Activated naive CD8-positive, alpha-beta T cell treated with anti-CD3 and anti-CD28 coated beads, Interleukin-2, amount 50 U/mL, for 24 hours (primary cell): Measurements from ENCODE around the gene MYO1B.

ENCODE experiments used
- ATAC-seq: fragments of 150-1000 bp; cut with Tn5 transposase; one replicate; pipeline ENCODE4 v1.10.0; 2021
- DNase-seq: peaks from one replicate; pipeline ENCODE4 v3.0.0; 2021
- H3K27ac Mint-ChIP-seq: one replicate; pipeline ENCODE4 v1.8.0; 2021; ENCODE audit warnings: mild to moderate bottlenecking, mixed read lengths
- H3K27me3 Mint-ChIP-seq: one replicate; pipeline ENCODE4 v1.8.0; 2021; ENCODE audit warnings: mixed read lengths
- H3K36me3 Mint-ChIP-seq: one replicate; pipeline ENCODE4 v1.8.0; 2021; ENCODE audit warnings: low read depth, mixed read lengths
- H3K4me1 Mint-ChIP-seq: one replicate; pipeline ENCODE4 v1.8.0; 2021; ENCODE audit warnings: mixed read lengths
- H3K4me3 Mint-ChIP-seq: one replicate; pipeline ENCODE4 v1.8.0; 2021; ENCODE audit warnings: mild to moderate bottlenecking, moderate library complexity, mixed read lengths
- H3K9me3 Mint-ChIP-seq: one replicate; pipeline ENCODE4 v1.8.0; 2021; ENCODE audit warnings: mixed read lengths

MYO1B gene

DNA sequence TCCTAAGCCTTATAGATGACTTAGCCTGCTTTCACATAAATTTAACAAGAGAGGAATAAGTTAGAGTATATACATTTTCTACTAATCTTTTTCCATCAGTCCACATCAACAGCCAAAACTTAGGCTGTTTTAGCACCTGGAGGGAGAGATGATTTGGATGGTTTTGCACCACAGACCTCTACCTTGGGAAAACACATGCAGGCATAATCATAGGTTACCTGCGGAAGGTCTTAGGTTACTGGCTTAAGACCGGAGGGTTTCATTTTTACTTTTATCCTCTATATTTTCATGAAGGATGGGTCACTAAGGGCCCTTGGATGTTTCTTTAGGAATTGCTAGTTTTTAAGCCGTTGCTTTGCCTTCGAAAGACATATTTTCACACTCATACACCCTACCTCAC is 66.0 kb downstream of the MYO1B start:
- H3K27me3 Mint-ChIP-seq: no peaks in the 10 kb centered on the region
- ATAC-seq: no peak
- H3K4me1 Mint-ChIP-seq: peaks cover 3% of the 10 kb centered on the region
- H3K36me3 Mint-ChIP-seq: no peaks in the 10 kb centered on the region
- no peak overlapping the region for H3K4me3 Mint-ChIP-seq
- DNase-seq: no peak
- H3K27ac Mint-ChIP-seq: no peak overlapping the region
- H3K9me3 Mint-ChIP-seq: no peaks in the 10 kb centered on the region

- no peak for DNase-seq
- no peak overlapping the region for H3K27ac Mint-ChIP-seq
Measured at GRCh38 chr2:191311627-191312026, 66.4 kb downstream of the MYO1B start.

GRCh38 chr2:191312163-191312562 is 67.0 kb downstream of the MYO1B start:
- H3K9me3 Mint-ChIP-seq: no peaks in the 10 kb centered on the region
- no peak overlapping the region for H3K27ac Mint-ChIP-seq
- ATAC-seq: no peak
- no peak overlapping the region for H3K4me3 Mint-ChIP-seq
- H3K27me3 Mint-ChIP-seq: no peaks in the 10 kb centered on the region
- DNase-seq: no peak
- no peaks in the 10 kb centered on the region for H3K36me3 Mint-ChIP-seq
- peaks cover 3% of the 10 kb centered on the region for H3K4me1 Mint-ChIP-seq

More at GRCh38 chr2:191311627-191312026, 66.4 kb downstream of the MYO1B start:
- no peak for ATAC-seq
- no peaks in the 10 kb centered on the region for H3K9me3 Mint-ChIP-seq
- H3K36me3 Mint-ChIP-seq: no peaks in the 10 kb centered on the region
- H3K4me1 Mint-ChIP-seq: peaks cover 3% of the 10 kb centered on the region
- no peak overlapping the region for H3K4me3 Mint-ChIP-seq
- no peaks in the 10 kb centered on the region for H3K27me3 Mint-ChIP-seq

DNA sequence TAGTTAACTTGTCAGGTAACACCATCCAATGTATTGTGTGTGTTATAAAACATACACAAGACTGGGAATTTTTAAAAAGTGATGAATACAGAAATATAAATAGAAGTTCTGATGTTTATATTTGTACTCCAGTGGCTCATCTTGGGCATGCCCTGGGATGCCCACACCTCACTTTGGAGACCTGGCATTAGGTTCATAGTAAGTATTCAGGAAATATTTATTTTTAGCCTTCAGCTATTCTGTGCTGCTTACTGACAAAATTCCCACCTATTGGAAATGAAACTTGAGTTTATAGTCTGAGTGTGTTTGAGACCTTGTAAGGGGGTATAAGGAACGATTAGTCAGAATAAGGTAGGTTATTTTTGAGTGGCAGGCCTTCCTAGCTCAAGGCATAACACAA is 67.5 kb downstream of the MYO1B start:
- H3K4me1 Mint-ChIP-seq: peaks cover 3% of the 10 kb centered on the region
- H3K27ac Mint-ChIP-seq: no peak overlapping the region
- no peaks in the 10 kb centered on the region for H3K27me3 Mint-ChIP-seq
- H3K4me3 Mint-ChIP-seq: no peak overlapping the region
- no peak for ATAC-seq
- no peaks in the 10 kb centered on the region for H3K9me3 Mint-ChIP-seq
- no peaks in the 10 kb centered on the region for H3K36me3 Mint-ChIP-seq
- DNase-seq: no peak

GRCh38 chr2:191314697-191315364 is 69.6 kb downstream of the MYO1B start:
- no peaks in the 10 kb centered on the region for H3K9me3 Mint-ChIP-seq
- H3K36me3 Mint-ChIP-seq: no peaks in the 10 kb centered on the region
- no peaks in the 10 kb centered on the region for H3K27me3 Mint-ChIP-seq
- H3K4me3 Mint-ChIP-seq: no peak overlapping the region
- DNase-seq (no peak), ATAC-seq (no peak)
- H3K4me1 Mint-ChIP-seq: peaks cover 8% of the 10 kb centered on the region
- no peak overlapping the region for H3K27ac Mint-ChIP-seq

DNA sequence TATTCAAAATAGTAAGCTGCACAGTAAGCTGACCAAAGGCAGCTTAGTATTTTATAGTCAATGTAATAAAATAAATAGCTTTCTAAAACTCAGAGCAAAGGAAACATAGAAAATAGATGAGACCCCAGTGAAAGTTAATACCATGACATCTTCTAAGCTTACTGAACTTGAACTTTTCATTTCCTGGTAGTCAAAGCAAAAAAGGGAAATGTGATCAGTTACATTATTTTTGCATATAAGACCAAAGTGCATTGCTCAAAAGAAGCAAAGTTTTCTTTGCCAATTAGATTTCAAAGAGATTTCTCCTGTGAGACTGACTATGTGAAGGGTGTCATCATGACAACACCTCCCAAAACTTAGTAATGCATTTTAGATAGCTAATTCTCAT is 70.2 kb downstream of the MYO1B start:
- Mint-ChIP-seq H3K9me3 (no peaks in the 10 kb centered on the region), H3K36me3 (no peaks in the 10 kb centered on the region), H3K27me3 (no peaks in the 10 kb centered on the region), H3K4me1 (peaks cover 8% of the 10 kb centered on the region), H3K4me3 (no peak overlapping the region), H3K27ac (no peak overlapping the region)
- ATAC-seq (no peak), DNase-seq (no peak)

- ATAC-seq: no peak
Measured at GRCh38 chr2:191316246-191316994, 71.2 kb downstream of the MYO1B start.

DNA sequence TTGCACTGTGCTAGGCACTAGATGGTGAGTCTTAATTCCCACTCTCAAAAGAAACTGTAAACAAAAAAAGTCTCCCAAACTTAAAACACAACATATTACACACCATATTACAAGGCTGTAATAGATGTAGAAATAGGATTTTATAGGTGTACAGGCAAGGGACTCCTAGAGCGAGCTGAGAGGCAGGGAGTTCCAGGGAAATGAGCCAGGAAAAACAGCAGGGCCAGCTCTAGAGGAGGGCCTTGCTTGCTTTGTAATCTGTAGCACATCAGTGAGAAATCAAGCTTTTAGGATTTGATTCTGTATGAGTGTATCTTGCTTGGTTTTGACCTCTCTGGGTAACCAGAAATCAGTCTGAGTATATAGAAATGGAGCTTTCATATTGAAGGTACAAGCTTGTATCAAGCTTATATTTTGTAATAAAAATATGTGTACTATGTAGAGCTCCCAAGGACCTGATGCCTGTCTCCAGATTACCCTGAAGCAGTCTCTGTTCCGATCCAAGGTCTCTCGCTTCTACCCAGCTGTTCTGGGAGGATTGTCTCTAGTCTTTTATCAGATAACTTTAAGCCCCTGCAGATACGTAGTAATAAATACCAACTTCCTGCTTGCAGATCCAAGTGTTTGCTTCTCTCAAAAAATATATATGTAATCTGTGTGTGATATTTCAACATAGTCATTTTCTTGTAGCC is 73.0 kb downstream of the MYO1B start:
- ATAC-seq (no peak), DNase-seq (no peak)
- H3K9me3 Mint-ChIP-seq: peaks cover 2% of the 10 kb centered on the region
- no peaks in the 10 kb centered on the region for H3K27me3 Mint-ChIP-seq
- no peak overlapping the region for H3K4me3 Mint-ChIP-seq
- no peak overlapping the region for H3K27ac Mint-ChIP-seq
- H3K36me3 Mint-ChIP-seq: no peaks in the 10 kb centered on the region
- H3K4me1 Mint-ChIP-seq: peaks cover 33% of the 10 kb centered on the region

More at GRCh38 chr2:191316246-191316994, 71.2 kb downstream of the MYO1B start:
- no peak overlapping the region for H3K4me3 Mint-ChIP-seq
- H3K27me3 Mint-ChIP-seq: no peaks in the 10 kb centered on the region
- DNase-seq: no peak
- no peak overlapping the region for H3K27ac Mint-ChIP-seq
- peaks cover 15% of the 10 kb centered on the region for H3K4me1 Mint-ChIP-seq
- H3K9me3 Mint-ChIP-seq: no peaks in the 10 kb centered on the region
- no peaks in the 10 kb centered on the region for H3K36me3 Mint-ChIP-seq

DNA sequence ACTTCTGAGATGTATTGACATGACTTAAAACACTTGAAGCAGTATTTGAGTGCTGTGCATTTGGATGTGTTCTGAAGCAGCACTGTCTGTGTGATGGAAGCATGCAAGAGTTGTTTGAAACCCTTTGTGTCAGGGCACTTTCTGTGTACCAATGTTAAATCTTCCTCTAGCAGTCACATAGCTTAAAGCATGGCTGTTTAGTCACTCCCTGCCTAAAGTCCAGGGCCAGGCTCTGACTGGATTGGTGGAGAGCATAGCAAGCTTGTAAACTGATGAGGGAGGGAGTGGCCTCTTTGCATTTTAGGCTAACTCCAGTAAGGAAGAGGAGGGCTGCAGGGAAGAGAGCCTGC is 73.5 kb downstream of the MYO1B start:
- peaks cover 4% of the 10 kb centered on the region for H3K9me3 Mint-ChIP-seq
- DNase-seq (no peak), ATAC-seq (no peak)
- H3K4me3 Mint-ChIP-seq: no peak overlapping the region
- H3K27me3 Mint-ChIP-seq: no peaks in the 10 kb centered on the region
- no peak overlapping the region for H3K27ac Mint-ChIP-seq
- peaks cover 35% of the 10 kb centered on the region for H3K4me1 Mint-ChIP-seq
- H3K36me3 Mint-ChIP-seq: no peaks in the 10 kb centered on the region

GRCh38 chr2:191319186-191319585 is 74.0 kb downstream of the MYO1B start:
- peaks cover 35% of the 10 kb centered on the region for H3K4me1 Mint-ChIP-seq
- DNase-seq (no peak), ATAC-seq (peak; percentile 36)
- no peaks in the 10 kb centered on the region for H3K27me3 Mint-ChIP-seq
- peaks cover 6% of the 10 kb centered on the region for H3K9me3 Mint-ChIP-seq
- no peaks in the 10 kb centered on the region for H3K36me3 Mint-ChIP-seq
- no peak overlapping the region for H3K27ac Mint-ChIP-seq
- H3K4me3 Mint-ChIP-seq: no peak overlapping the region

DNA sequence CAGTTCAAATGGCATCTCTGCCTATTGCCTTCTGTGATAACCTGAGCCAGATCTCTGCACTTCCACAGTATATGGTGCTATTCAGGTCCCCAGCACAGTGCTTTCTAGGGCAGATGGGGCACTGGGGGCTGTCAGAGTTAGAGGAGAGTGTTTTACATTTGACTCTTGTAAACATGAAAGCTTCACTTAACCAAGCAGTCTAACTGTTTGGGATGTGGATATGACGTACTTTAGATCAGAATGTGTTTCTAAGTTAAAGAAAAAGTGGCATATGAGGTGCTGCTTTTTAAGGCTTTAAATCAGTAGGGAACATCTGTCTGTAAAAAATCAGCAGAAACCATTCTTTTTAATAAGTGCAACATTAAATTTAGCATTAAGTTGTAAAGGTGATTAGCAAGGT is 75.7 kb downstream of the MYO1B start:
- Mint-ChIP-seq H3K27ac (no peak overlapping the region), H3K9me3 (peaks cover 10% of the 10 kb centered on the region), H3K27me3 (no peaks in the 10 kb centered on the region), H3K36me3 (peaks cover 2% of the 10 kb centered on the region), H3K4me3 (no peak overlapping the region), H3K4me1 (peaks cover 32% of the 10 kb centered on the region)
- DNase-seq: no peak
- no peak for ATAC-seq

DNA sequence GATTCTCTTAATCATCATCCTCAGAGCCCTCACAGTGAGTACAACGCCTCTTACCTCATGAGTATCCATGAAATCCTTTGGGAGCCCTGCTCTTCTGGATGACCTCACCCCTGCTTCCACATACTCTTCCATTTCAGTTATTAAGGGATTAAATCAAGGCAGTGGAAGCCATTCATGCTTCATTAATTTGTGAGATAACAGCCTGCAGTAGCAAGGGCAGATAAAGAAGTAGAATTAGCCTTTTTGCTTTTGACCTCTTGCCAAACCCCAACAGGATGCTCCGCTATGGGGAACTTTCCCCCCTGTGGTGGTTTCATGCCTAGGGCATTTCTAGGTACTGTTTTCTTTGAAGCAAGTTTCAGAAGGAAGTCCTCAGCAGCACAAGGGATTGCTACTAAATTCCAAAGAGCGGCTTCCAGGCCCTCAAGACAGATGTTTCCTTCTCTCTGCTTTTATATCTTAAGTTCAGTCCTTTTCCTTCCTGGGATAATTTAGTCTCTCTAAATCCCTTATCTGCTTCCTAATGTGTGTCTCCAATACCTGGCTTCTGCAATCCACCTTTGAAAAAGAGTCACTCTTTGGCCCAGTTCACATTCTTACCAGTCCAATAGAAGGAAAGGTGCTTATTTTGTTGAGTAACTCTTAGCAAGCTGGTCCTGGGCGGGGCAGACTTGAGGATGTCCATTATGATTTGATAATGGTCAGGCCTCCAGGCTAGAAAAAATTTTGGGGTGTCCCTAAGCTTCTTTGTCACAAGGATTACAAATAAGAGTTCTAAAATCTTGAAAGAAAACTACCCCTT is 76.9 kb downstream of the MYO1B start:
- Mint-ChIP-seq H3K4me1 (peaks cover 32% of the 10 kb centered on the region), H3K4me3 (no peak overlapping the region), H3K27me3 (no peaks in the 10 kb centered on the region), H3K27ac (no peak overlapping the region), H3K9me3 (peaks cover 10% of the 10 kb centered on the region), H3K36me3 (peaks cover 2% of the 10 kb centered on the region)
- peak; percentile 73 for ATAC-seq
- DNase-seq: peak; percentile 10

GRCh38 chr2:191322828-191323506 is 77.8 kb downstream of the MYO1B start:
- Mint-ChIP-seq H3K27me3 (no peaks in the 10 kb centered on the region), H3K4me1 (peaks cover 32% of the 10 kb centered on the region), H3K36me3 (peaks cover 2% of the 10 kb centered on the region), H3K4me3 (no peak overlapping the region), H3K27ac (no peak overlapping the region), H3K9me3 (peaks cover 10% of the 10 kb centered on the region)
- no peak for ATAC-seq
- no peak for DNase-seq
